ENCODE measurements around the gene TWNK.
"Not testable (repeated sequence)": the region's sequence is repeated elsewhere in the genome, so short reads cannot be mapped to it uniquely, and the experiment has no call there.

Gene TWNK

GRCh38 chr10:100975397-100975796 is 11.9 kb upstream of the TWNK start:
- not testable (repeated sequence) for DNase-seq

GRCh38 chr10:100976906-100977305 is 10.4 kb upstream of the TWNK start:
- DNase-seq: no peak

- DNase-seq: no peak
These were observed 9.9 kb upstream of the TWNK start for GRCh38 chr10:100977436-100977835.

GRCh38 chr10:100978121-100978900 is 9.0 kb upstream of the TWNK start:
- DNase-seq: no peak

- no peak for DNase-seq
These were observed 8.5 kb upstream of the TWNK start for GRCh38 chr10:100978901-100979195.

GRCh38 chr10:100979791-100980272 is 7.5 kb upstream of the TWNK start:
- DNase-seq: no peak

GRCh38 chr10:100980311-100980710 is 7.0 kb upstream of the TWNK start:
- DNase-seq: no peak

- DNase-seq: no peak
These were observed 6.6 kb upstream of the TWNK start for GRCh38 chr10:100980711-100981110.

- no peak for DNase-seq
These were observed 6.1 kb upstream of the TWNK start for GRCh38 chr10:100981178-100981772.

- no peak for DNase-seq
These were observed 4.2 kb upstream of the TWNK start for GRCh38 chr10:100982916-100983830.

- no peak for DNase-seq
These were observed 3.3 kb upstream of the TWNK start for GRCh38 chr10:100983868-100984671.

- no peak for DNase-seq
These were observed 2.6 kb upstream of the TWNK start for GRCh38 chr10:100984672-100985177.

GRCh38 chr10:100985336-100985735 is 2.0 kb upstream of the TWNK start:
- DNase-seq: no peak

GRCh38 chr10:100986623-100986951 is 756 bp upstream of the TWNK start:
- DNase-seq: no peak

- DNase-seq: no peak
These were observed 324 bp downstream of the TWNK start for GRCh38 chr10:100987685-100988049.

GRCh38 chr10:100988166-100988565 is 823 bp downstream of the TWNK start:
- DNase-seq: no peak

GRCh38 chr10:100989088-100989487 is 1.7 kb downstream of the TWNK start:
- no peak for DNase-seq

- peak in 1 of 3 experiments; percentile 18 for DNase-seq
These were observed 6.8 kb downstream of the TWNK start for GRCh38 chr10:100993986-100994708.

GRCh38 chr10:100995181-100995580 is 7.8 kb downstream of the TWNK start:
- no peak for DNase-seq

- peak; percentile 10 to 66 (median 59) for DNase-seq
These were observed 9.5 kb downstream of the TWNK start for GRCh38 chr10:100996678-100997359.
